ENCODE data around the gene FBXO9. TPM values are rescaled to one million over a fixed set of nuclear protein-coding genes. Genes with fewer than 3 reads are reported as not detected.

FBXO9 gene
- total and polyA plus RNA-seq, 10 of the 15 experiments (the other 5 are each of a cell fraction or from before 2014, with no cell fraction given): 9.9 to 68.9 (median 31.3) TPM

DNA sequence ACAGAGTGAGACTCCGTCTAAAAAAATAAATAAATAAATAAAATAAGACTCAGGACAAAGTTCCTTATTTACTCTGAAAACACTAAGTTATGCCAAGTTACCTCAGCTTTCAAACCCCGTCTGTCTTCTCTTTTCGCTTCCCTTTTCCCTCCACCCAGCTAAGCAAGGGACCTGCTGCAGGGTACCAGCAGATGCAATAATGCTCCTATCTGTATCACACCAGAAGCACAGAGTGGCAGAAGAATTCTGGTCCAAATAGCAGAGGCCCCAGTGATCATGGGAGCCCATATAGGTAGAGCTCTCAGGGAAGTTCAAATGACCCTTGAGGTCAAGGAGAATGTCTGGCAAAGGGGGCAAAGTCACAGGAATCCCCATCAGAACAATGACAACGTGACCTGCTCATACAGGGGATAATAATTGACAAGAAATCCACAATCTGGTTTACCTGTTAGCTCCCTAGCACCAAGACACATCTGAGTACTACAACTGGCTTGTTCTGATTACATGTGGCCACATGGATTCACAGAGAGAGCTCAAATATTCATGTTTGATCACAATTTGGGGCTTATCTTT, 74.7 kb downstream of the FBXO9 start:
- ChIA-PET CTCF (interaction anchor here (1.3 kb wide), 1 partner anchor 588 kb away, joined by 3 read pairs; no protein-coding TSS in a partner anchor), POLR2A (no interaction called here), RAD21 (ENCODE audit: unreplicated experiment) (no interaction called here), SMC1A (ENCODE audit: uncharacterized antibody, unreplicated experiment) (interaction anchor here (0.9 to 2.2 kb wide), 3 partner anchors 7 to 26 kb away, joined by 3 to 5 read pairs (median 4); no protein-coding TSS in a partner anchor)
- no peak overlapping the region for H3K27ac ChIP-seq (ENCODE audit: control insufficient read depth, insufficient read depth)
- no peak overlapping the region for H2AFZ ChIP-seq (ENCODE audit: control insufficient read depth, low read depth, low read length)
- no peak for FAIRE-seq
- H3K9me3 ChIP-seq (replicated peaks; ENCODE audit: control insufficient read depth, insufficient read depth, low read length): no peaks in the 10 kb centered on the region
- no TSS peak for BruUV-seq (replicated peaks)
- H3K36me3 ChIP-seq (ENCODE audit: control insufficient read depth in 2 of 2, insufficient read depth in 2 of 2, low read length in 1 of 2): no peaks in the 10 kb centered on the region
- in situ Hi-C loops (cut with MboI): no loop called here
- DNase-seq (ENCODE audit: low read depth, low spot score): no peak
- H3K9ac ChIP-seq (ENCODE audit: control insufficient read depth, insufficient read depth, low read length): no peak overlapping the region
- H3K4me2 ChIP-seq (ENCODE audit: control insufficient read depth, insufficient read depth): no peak overlapping the region
- WGBS (ENCODE audit: insufficient coverage, insufficient replicate concordance, low lambda C conversion rate, missing lambda C conversion rate): 9% methylated on average over 4 of the region's 4 CpGs
- no peaks in the 10 kb centered on the region; the same call in 1 of the 2 replicates for H4K20me1 ChIP-seq (ENCODE audit: control insufficient read depth, insufficient read depth)
- H3K79me2 ChIP-seq (ENCODE audit: control insufficient read depth, insufficient read depth, low read length): no peaks in the 10 kb centered on the region
- no peak overlapping the region for H3K4me3 ChIP-seq
- intact Hi-C loops (cut with micrococcal nuclease; ENCODE audit: unreplicated experiment): no loop called here
- H3K27me3 ChIP-seq (replicated peaks in 1 of 2; ENCODE audit: control insufficient read depth in 2 of 2, insufficient read depth in 2 of 2, low read length in 1 of 2): no peaks in the 10 kb centered on the region
- no peaks in the 10 kb centered on the region for H3K4me1 ChIP-seq (ENCODE audit: control insufficient read depth, insufficient read depth, low read length)
- TF ChIP-seq, protein P1, sequence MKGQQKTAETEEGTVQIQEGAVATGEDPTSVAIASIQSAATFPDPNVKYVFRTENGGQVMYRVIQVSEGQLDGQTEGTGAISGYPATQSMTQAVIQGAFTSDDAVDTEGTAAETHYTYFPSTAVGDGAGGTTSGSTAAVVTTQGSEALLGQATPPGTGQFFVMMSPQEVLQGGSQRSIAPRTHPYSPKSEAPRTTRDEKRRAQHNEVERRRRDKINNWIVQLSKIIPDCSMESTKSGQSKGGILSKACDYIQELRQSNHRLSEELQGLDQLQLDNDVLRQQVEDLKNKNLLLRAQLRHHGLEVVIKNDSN (IDR thresholded peaks at IDR 0.05; ENCODE audit: borderline replicate concordance, extremely low read length, insufficient read depth, low read depth, low read length): no peak
- TF ChIP-seq CBX3 (IDR thresholded peaks at IDR 0.05; ENCODE audit: borderline replicate concordance, low read depth): no peak
- peak; percentile 15; the same call in 1 of the 2 replicates for TF ChIP-seq SPI1 (IDR thresholded peaks at IDR 0.05; ENCODE audit: borderline replicate concordance, insufficient read depth, low read depth, low read length)
- TF ChIP-seq, protein P2, sequence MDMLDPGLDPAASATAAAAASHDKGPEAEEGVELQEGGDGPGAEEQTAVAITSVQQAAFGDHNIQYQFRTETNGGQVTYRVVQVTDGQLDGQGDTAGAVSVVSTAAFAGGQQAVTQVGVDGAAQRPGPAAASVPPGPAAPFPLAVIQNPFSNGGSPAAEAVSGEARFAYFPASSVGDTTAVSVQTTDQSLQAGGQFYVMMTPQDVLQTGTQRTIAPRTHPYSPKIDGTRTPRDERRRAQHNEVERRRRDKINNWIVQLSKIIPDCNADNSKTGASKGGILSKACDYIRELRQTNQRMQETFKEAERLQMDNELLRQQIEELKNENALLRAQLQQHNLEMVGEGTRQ (IDR thresholded peaks at IDR 0.05; ENCODE audit: borderline replicate concordance, low read depth, low read length): no peak
- ATAC-seq: peak; percentile 63
